Measurements from ENCODE around the gene WWOX.

WWOX gene

GRCh38 chr16:78198288-78198687, 98.8 kb downstream of the WWOX start:
- DNase-seq: no peak

- no peak for DNase-seq
Measured at GRCh38 chr16:78199325-78200022, 100.0 kb downstream of the WWOX start.

GRCh38 chr16:78200023-78200389, 100.6 kb downstream of the WWOX start:
- DNase-seq: no peak

GRCh38 chr16:78200623-78201096, 101.2 kb downstream of the WWOX start:
- no peak for DNase-seq

GRCh38 chr16:78205506-78205905, 106.1 kb downstream of the WWOX start:
- DNase-seq: no peak

- no peak for DNase-seq
Measured at GRCh38 chr16:78206623-78207223, 107.3 kb downstream of the WWOX start.

GRCh38 chr16:78209951-78210661, 110.7 kb downstream of the WWOX start:
- no peak for DNase-seq

- no peak for DNase-seq
Measured at GRCh38 chr16:78211020-78211599, 111.7 kb downstream of the WWOX start.

- no peak for DNase-seq
Measured at GRCh38 chr16:78211946-78212345, 112.5 kb downstream of the WWOX start.

- DNase-seq: no peak
Measured at GRCh38 chr16:78212674-78213073, 113.2 kb downstream of the WWOX start.

GRCh38 chr16:78213751-78214150, 114.3 kb downstream of the WWOX start:
- no peak for DNase-seq

- no peak for DNase-seq
Measured at GRCh38 chr16:78215222-78215621, 115.8 kb downstream of the WWOX start.

- no peak for DNase-seq
Measured at GRCh38 chr16:78216166-78216745, 116.8 kb downstream of the WWOX start.

GRCh38 chr16:78217276-78217675, 117.8 kb downstream of the WWOX start:
- DNase-seq: no peak

GRCh38 chr16:78218279-78218678, 118.8 kb downstream of the WWOX start:
- no peak for DNase-seq

GRCh38 chr16:78218856-78219651, 119.6 kb downstream of the WWOX start:
- DNase-seq: no peak

- DNase-seq: no peak
Measured at GRCh38 chr16:78220571-78220970, 121.1 kb downstream of the WWOX start.

- DNase-seq: no peak
Measured at GRCh38 chr16:78221892-78222291, 122.4 kb downstream of the WWOX start.

GRCh38 chr16:78224342-78224741, 124.9 kb downstream of the WWOX start:
- DNase-seq: no peak

- no peak for DNase-seq
Measured at GRCh38 chr16:78225919-78226318, 126.5 kb downstream of the WWOX start.

GRCh38 chr16:78227855-78228254, 128.4 kb downstream of the WWOX start:
- no peak for DNase-seq

GRCh38 chr16:78228704-78229103, 129.2 kb downstream of the WWOX start:
- no peak for DNase-seq

GRCh38 chr16:78230832-78231231, 131.4 kb downstream of the WWOX start:
- no peak for DNase-seq
